Stomach (tissue), 4 donors: ENCODE data around the gene PHKA2.

ENCODE experiments used
- EP300 ChIP-seq: sonication (generic); formaldehyde crosslinking; IDR thresholded peaks from one replicate; pipeline ENCODE4 v1.6.1; 2017; ENCODE audit warnings: antibody characterized with exemption
- POLR2A ChIP-seq, 4 donors: fragments of 450-650 bp; IDR thresholded peaks; one replicate each; pipeline ENCODE4 v1.6.1; 2016; ENCODE audit warnings: antibody characterized with exemption in 4 of 4, control low read depth in 2 of 4, mild to moderate bottlenecking in 1 of 4, moderate library complexity in 1 of 4
- POLR2AphosphoS5 ChIP-seq, 3 donors: sonication (generic); formaldehyde crosslinking; IDR thresholded peaks; one replicate each; pipeline ENCODE4 v1.6.1; 2016; ENCODE audit warnings: antibody characterized with exemption in 3 of 3
- TF ChIP-seq, protein P1 (sequence below), 7 experiments: fragments of 450-650 bp in 4 of 7; fragments of 200-600 bp in 3 of 7; sonication (generic) in 3 of 7; IDR thresholded peaks; one replicate each; pipeline ENCODE4 v1.5.1; 2016 to 2019; ENCODE audit warnings: antibody characterized with exemption in 7 of 7, control low read depth in 2 of 7, mild to moderate bottlenecking in 1 of 7

DNA sequence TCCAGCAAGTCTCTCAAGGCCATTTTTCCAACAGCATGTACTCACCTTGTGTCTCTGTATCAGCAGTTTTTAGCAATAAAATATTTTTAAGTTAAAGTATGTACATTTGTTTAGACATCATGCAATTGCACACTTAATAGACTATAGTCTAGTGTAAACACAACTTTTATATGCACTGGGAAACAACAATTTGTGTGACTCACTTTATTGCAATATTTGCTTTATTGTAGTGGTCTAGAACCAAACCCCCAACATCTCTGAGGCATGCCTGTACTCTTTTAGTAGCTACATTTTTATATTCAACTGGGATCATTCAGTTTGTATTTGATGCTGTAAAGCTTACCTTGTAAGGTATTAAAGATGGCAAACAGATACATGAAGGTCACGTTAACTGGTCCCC is 14.7 kb upstream of the PHKA2 start:
- TF ChIP-seq POLR2A (IDR thresholded peaks at IDR 0.05): no peak
- TF ChIP-seq, protein P1, sequence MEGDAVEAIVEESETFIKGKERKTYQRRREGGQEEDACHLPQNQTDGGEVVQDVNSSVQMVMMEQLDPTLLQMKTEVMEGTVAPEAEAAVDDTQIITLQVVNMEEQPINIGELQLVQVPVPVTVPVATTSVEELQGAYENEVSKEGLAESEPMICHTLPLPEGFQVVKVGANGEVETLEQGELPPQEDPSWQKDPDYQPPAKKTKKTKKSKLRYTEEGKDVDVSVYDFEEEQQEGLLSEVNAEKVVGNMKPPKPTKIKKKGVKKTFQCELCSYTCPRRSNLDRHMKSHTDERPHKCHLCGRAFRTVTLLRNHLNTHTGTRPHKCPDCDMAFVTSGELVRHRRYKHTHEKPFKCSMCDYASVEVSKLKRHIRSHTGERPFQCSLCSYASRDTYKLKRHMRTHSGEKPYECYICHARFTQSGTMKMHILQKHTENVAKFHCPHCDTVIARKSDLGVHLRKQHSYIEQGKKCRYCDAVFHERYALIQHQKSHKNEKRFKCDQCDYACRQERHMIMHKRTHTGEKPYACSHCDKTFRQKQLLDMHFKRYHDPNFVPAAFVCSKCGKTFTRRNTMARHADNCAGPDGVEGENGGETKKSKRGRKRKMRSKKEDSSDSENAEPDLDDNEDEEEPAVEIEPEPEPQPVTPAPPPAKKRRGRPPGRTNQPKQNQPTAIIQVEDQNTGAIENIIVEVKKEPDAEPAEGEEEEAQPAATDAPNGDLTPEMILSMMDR (IDR thresholded peaks at IDR 0.05): no peak
- no peak for TF ChIP-seq EP300
- TF ChIP-seq POLR2AphosphoS5 (IDR thresholded peaks at IDR 0.05): no peak
